GM12875 (cell line): Measurements from ENCODE around the gene HS6ST2.

Source experiments
- H3K4me3 ChIP-seq: one replicate; pipeline ENCODE4 v1.5.1; 2011; ENCODE audit warnings: low read depth, low read length, control low read depth
- TF ChIP-seq, protein P1 (sequence below): IDR thresholded peaks from 2 replicates; pipeline ENCODE4 v1.5.1; 2011; ENCODE audit warnings: low read depth, mild to moderate bottlenecking, control low read depth, inconsistent platforms, low read length, moderate library complexity, borderline replicate concordance; ENCODE audit not compliant: insufficient read depth

Gene HS6ST2

DNA sequence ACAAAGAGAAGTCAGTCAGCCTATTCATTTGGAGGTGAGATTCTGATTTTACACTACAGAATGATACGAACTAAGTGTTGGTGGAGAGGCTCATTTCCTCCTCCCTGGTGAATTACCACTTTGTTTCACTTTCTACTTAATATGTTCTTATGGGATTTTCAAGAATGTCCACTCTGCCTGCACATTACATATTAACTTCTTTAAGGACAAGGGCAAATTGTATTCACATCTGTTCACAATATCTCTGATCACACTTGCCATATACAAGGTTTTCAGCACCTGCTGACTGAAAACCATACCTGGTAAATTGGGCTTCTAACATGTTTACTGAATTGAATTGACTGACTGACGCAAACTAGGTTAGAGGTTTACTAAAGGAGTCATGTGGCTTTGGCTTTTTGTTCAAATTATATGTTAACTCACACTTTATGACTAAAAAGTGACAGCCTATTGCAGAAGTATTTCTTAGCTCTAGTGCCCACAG lies 281.2 kb downstream of the HS6ST2 start:
- TF ChIP-seq, protein P1, sequence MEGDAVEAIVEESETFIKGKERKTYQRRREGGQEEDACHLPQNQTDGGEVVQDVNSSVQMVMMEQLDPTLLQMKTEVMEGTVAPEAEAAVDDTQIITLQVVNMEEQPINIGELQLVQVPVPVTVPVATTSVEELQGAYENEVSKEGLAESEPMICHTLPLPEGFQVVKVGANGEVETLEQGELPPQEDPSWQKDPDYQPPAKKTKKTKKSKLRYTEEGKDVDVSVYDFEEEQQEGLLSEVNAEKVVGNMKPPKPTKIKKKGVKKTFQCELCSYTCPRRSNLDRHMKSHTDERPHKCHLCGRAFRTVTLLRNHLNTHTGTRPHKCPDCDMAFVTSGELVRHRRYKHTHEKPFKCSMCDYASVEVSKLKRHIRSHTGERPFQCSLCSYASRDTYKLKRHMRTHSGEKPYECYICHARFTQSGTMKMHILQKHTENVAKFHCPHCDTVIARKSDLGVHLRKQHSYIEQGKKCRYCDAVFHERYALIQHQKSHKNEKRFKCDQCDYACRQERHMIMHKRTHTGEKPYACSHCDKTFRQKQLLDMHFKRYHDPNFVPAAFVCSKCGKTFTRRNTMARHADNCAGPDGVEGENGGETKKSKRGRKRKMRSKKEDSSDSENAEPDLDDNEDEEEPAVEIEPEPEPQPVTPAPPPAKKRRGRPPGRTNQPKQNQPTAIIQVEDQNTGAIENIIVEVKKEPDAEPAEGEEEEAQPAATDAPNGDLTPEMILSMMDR, result no peak
- H3K4me3 ChIP-seq, result no peak overlapping the region

DNA sequence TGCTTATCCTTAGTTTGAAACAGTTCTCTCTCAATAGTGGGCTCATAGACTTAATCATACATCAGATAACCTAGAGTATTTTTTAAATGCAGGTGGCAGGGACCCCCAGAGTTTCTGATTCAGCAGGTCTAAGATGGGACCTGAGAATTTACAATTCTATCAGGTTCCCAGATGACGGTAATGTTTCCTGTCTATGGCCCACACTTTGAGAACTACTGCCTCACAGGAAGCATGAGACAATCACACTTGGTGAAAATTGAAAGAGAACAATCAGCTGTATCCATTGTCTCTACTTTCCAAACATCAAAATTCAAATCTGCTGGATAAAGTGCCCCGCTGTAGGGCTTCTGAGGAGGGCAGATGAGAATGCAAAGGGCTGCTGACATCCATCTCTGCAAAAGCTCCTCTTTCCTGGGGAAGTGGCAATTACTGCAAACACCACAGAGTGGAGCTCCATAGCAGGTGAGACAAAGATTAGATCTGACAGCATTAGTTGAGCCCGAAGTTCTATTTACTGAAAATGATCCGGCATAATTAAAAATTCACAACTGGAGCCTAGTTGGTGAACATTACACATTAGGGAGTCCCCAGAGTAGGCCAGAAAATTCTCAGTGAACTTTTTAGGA lies 281.8 kb downstream of the HS6ST2 start:
- TF ChIP-seq, protein P1, result no peak
- H3K4me3 ChIP-seq, result no peak overlapping the region

DNA sequence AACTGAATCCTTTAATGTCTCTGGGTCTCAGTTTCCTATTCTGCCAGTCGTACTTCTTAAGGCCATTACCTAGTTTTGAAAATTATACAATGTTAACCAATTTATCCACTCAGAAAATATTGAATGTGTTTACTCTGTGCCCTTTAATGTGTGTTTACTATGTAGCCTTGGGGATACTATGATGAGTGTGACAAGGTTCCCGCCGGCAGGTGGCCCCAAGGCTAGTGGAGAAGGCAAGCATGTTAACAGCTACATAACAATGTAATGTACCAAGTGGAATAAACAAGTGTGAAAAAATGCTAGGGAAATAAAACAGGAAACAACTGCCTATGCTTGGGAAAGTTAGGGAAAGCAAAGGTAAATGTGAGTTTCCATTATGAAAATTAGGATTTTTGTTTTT lies 282.3 kb downstream of the HS6ST2 start:
- TF ChIP-seq, protein P1, result no peak
- no peak overlapping the region for H3K4me3 ChIP-seq

DNA sequence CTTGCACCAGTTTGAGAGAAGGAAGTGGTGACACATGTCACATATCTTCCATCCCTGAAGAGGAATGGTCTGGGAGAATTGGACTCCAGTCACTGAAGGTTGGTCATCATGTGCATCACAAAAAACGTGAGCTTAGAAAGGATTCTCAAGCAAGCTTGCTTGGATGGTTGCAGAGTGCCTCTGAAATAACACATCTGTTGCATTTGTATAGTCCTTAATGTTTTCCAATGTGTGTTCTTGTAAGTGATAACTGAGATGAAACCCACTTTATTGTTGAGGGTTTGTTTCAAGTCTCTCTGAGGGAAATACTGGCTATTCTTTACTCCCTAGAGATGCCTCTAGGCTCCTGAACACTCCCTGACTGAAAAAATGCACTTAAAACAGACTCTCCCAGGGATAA lies 285.1 kb downstream of the HS6ST2 start:
- TF ChIP-seq, protein P1, result no peak

DNA sequence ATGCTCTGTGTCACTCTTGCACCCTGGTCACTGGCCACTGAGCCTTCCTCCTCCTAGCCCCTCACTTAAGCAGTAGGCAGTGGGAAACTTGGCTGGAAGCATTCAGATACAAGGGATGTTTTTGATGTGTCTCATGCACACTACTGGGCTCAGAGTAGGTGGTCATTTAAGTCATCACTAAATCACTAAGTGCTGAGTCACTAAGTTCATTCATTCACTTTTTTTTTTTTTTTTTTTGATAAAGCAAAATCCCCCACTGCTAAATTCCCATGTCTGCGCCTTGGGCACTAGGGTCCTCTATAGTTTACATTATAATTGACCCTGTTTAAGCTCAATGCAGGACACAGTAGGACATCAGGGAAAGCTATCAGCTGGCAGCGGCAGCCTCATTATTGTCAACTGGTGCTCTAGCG lies 287.2 kb downstream of the HS6ST2 start:
- H3K4me3 ChIP-seq, result no peak overlapping the region
- TF ChIP-seq, protein P1, result no peak

More for the DNA sequence above, 285.1 kb downstream of the HS6ST2 start:
- H3K4me3 ChIP-seq, result no peak overlapping the region

DNA sequence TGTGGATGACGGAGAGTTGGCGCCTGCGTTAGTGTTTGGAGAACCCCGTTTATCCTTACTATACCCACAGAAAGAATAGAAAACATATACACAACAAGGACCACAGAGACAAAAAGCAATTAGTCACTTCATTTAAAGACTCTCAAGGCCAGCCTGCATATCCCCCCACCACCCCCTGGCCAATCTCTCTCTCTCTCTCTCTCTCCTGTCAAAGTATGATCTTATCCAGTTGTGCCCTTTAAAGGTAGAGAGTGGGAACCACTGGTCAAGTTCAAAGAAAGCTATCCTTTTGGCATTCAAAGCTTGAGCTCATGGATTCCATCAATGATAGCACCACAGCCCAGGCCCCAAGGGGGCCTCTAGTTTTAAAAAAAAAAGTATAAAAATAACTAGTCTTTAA lies 289.3 kb downstream of the HS6ST2 start:
- TF ChIP-seq, protein P1, result no peak
- H3K4me3 ChIP-seq, result no peak overlapping the region

DNA sequence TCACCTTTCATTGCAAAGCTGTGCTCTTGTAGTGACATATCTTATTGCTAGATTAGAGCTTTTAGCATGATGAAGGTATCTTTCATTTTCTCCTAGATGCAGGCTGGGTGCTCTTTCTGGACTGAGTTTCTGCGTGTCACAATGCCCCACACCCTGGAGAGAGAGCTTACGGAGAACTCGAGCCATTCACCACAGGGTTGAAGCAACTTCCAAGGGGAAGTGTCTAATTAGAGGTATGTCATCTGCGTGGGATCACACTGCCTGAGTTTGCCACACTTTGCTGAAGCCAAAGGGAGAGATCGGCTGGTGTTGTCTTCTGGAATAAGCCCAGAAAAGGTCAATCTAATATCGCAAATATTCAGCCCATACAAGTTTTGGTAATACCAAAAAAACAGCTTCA lies 290.3 kb downstream of the HS6ST2 start:
- TF ChIP-seq, protein P1, result no peak
- H3K4me3 ChIP-seq, result no peak overlapping the region
